ENCODE data around the gene MAPK1. TPM values are rescaled to one million over a fixed set of nuclear protein-coding genes. Genes with fewer than 3 reads are reported as not detected.
A peak's percentile ranks its signal among the peaks of the same experiment; 100 is the strongest.
"Not testable (repeated sequence)": the region's sequence is repeated elsewhere in the genome, so short reads cannot be mapped to it uniquely, and the experiment has no call there.

MAPK1 gene
- total RNA-seq, 1 experiment from 2014 or later = 87.4 TPM

- peak; percentile 4; the same call in 1 of the 2 replicates for TF ChIP-seq ZNF121 (CRISPR knock-in tag; IDR thresholded peaks at IDR 0.05)
- H3K36me3 Mint-ChIP-seq; DNase-seq (ENCODE audit: low spot score); CTCF ChIA-PET; H3K27ac Mint-ChIP-seq; H3K27me3 Mint-ChIP-seq (ENCODE audit: low read depth); ATAC-seq; H3K9me3 Mint-ChIP-seq; H3K4me3 Mint-ChIP-seq: not testable (repeated sequence)
- POLR2A ChIA-PET = interaction anchor here (0.7 kb wide), 1 partner anchor 130 kb away, joined by 3 read pairs; no protein-coding TSS in a partner anchor
- peaks cover 13% of the 10 kb centered on the region for H3K4me1 Mint-ChIP-seq
Measured at GRCh38 chr22:21872741-21873140, 5.3 kb upstream of the MAPK1 start.

GRCh38 chr22:21868651-21869050 lies 1.2 kb upstream of the MAPK1 start:
- Mint-ChIP-seq H3K9me3 (no peaks in the 10 kb centered on the region), H3K27ac (no peak overlapping the region), H3K36me3 (no peaks in the 10 kb centered on the region), H3K4me3 (peak overlapping the region; percentile 77), H3K27me3 (ENCODE audit: low read depth) (no peaks in the 10 kb centered on the region; the same call in 1 of the 2 replicates), H3K4me1 (peaks cover 37% of the 10 kb centered on the region)
- CTCF ChIA-PET = no interaction called here
- TF ChIP-seq IRF2 (CRISPR knock-in tag; IDR thresholded peaks at IDR 0.05; ENCODE audit: borderline replicate concordance, low read depth) (no peak), ZBTB43 (CRISPR knock-in tag; IDR thresholded peaks at IDR 0.05) (no peak), JAZF1 (CRISPR knock-in tag; IDR thresholded peaks at IDR 0.05) (no peak), ZNF263 (CRISPR knock-in tag; IDR thresholded peaks at IDR 0.05; ENCODE audit: low read depth) (no peak), FOXJ3 (CRISPR knock-in tag; IDR thresholded peaks at IDR 0.05; ENCODE audit: borderline replicate concordance) (no peak), STAT6 (CRISPR knock-in tag; conservative IDR thresholded peaks at IDR 0.05; ENCODE audit: low read depth) (no peak), NR2C2 (CRISPR knock-in tag; IDR thresholded peaks at IDR 0.05) (no peak), ATF1 (CRISPR knock-in tag; IDR thresholded peaks at IDR 0.05) (no peak), ZNF121 (CRISPR knock-in tag; IDR thresholded peaks at IDR 0.05) (no peak), MXD4 (CRISPR knock-in tag; IDR thresholded peaks at IDR 0.05; ENCODE audit: borderline replicate concordance) (no peak), CREM (CRISPR knock-in tag; IDR thresholded peaks at IDR 0.05) (no peak), ZNF396 (CRISPR knock-in tag; IDR thresholded peaks at IDR 0.05; ENCODE audit: borderline replicate concordance) (no peak), ZNF219 (CRISPR knock-in tag; IDR thresholded peaks at IDR 0.05; ENCODE audit: borderline replicate concordance) (no peak), MAX (CRISPR knock-in tag; IDR thresholded peaks at IDR 0.05) (no peak), ESRRA (CRISPR knock-in tag; IDR thresholded peaks at IDR 0.05; ENCODE audit: borderline replicate concordance) (no peak), GRHL2 (CRISPR knock-in tag; IDR thresholded peaks at IDR 0.05; ENCODE audit: insufficient replicate concordance, severe bottlenecking) (no peak)
- ATAC-seq (no peak), DNase-seq (ENCODE audit: low spot score) (no peak)
- POLR2A ChIA-PET = no interaction called here

GRCh38 chr22:21866833-21867527 lies 465 bp downstream of the MAPK1 start:
- Mint-ChIP-seq H3K27ac (peak overlapping the region; percentile 86), H3K9me3 (no peaks in the 10 kb centered on the region), H3K36me3 (no peaks in the 10 kb centered on the region), H3K27me3 (ENCODE audit: low read depth) (no peaks in the 10 kb centered on the region), H3K4me3 (peak overlapping the region; percentile 96), H3K4me1 (peaks cover 47% of the 10 kb centered on the region)
- TF ChIP-seq JUN (CRISPR knock-in tag; IDR thresholded peaks at IDR 0.05) = 0 out of 2 replicates have a peak, but pooled peaks have one; percentile 16
- TF ChIP-seq ZNF416 (CRISPR knock-in tag; IDR thresholded peaks at IDR 0.05) = 0 out of 2 replicates have a peak, but pooled peaks have one; percentile 23
- TF ChIP-seq NFATC4 (CRISPR knock-in tag; IDR thresholded peaks at IDR 0.05) = no peak
- TF ChIP-seq MXD4 (CRISPR knock-in tag; IDR thresholded peaks at IDR 0.05; ENCODE audit: borderline replicate concordance) = no peak
- no peak for TF ChIP-seq IRF2 (CRISPR knock-in tag; IDR thresholded peaks at IDR 0.05; ENCODE audit: borderline replicate concordance, low read depth)
- TF ChIP-seq FOXP1 (CRISPR knock-in tag; IDR thresholded peaks at IDR 0.05; ENCODE audit: borderline replicate concordance) = peak; percentile 14; the same call in 1 of the 2 replicates
- TF ChIP-seq TEAD1 (CRISPR knock-in tag; IDR thresholded peaks at IDR 0.05) = no peak
- 0 out of 2 replicates have a peak, but pooled peaks have one; percentile 10 for TF ChIP-seq ETV6 (CRISPR knock-in tag; IDR thresholded peaks at IDR 0.05)
- no peak for TF ChIP-seq OVOL2 (CRISPR knock-in tag; IDR thresholded peaks at IDR 0.05; ENCODE audit: borderline replicate concordance)
- peak; percentile 15; the same call in 1 of the 2 replicates for TF ChIP-seq KAT7 (CRISPR knock-in tag; IDR thresholded peaks at IDR 0.05; ENCODE audit: borderline replicate concordance)
- CTCF ChIA-PET = interaction anchor here (0.6 to 2.1 kb wide), 7 partner anchors 9 to 131 kb away, joined by 3 to 8 read pairs (median 3); no protein-coding TSS in a partner anchor
- POLR2A ChIA-PET = interaction anchor here (0.7 kb wide), 1 partner anchor 931 kb away, joined by 3 read pairs; no protein-coding TSS in a partner anchor
- ATAC-seq = peak; percentile 7
- no peak for DNase-seq (ENCODE audit: low spot score)
